MM.1S (cell line): ENCODE data around the gene IFNB1.

Experiments
- CTCF ChIP-seq: fragments of 300-600 bp; sonication (generic); IDR thresholded peaks from 2 replicates; pipeline ENCODE4 v1.5.1; 2016; ENCODE audit warnings: antibody characterized with exemption, low read length, mixed read lengths
- EZH2 ChIP-seq: fragments of 300-600 bp; sonication (generic); optimal IDR thresholded peaks from 2 replicates; pipeline ENCODE3; 2017; ENCODE audit warnings: low read depth, mild to moderate bottlenecking, antibody characterized with exemption, low read length, mixed read lengths
- EZH2phosphoT487 ChIP-seq: fragments of 300-600 bp; sonication (generic); IDR thresholded peaks from 2 replicates; pipeline ENCODE4 v1.6.1; 2018; ENCODE audit warnings: antibody characterized with exemption, low read length

DNA sequence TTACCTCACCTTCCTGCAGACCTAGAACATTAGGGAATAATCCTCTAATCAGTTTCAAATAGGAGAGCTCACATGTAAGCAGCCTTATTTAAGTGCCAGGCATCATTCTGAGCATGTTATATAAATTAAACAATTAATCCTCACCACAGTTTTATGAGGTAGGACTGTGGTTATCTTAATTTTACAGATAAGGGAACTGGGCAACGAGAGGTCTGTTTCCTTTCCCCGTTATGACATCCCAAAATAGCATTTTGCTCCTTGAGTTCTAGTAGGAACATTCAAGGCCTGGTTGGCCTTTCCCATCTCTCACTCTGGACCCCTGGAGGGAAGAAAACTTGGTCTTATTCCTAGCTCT lies 19.1 kb upstream of the IFNB1 start:
- TF ChIP-seq CTCF (no peak), EZH2 (no peak), EZH2phosphoT487 (no peak)
